ENCODE measurements around the gene CGB2.
"Not testable (repeated sequence)": the region's sequence is repeated elsewhere in the genome, so short reads cannot be mapped to it uniquely, and the experiment has no call there.

GRCh38 chr19:49074869-49075268 is 43.2 kb downstream of the CGB2 start:
- TF ChIP-seq ELF4 (IDR thresholded peaks at IDR 0.05); BHLHE40 (IDR thresholded peaks at IDR 0.05; ENCODE audit: borderline replicate concordance); SP1 (IDR thresholded peaks at IDR 0.05): not testable (repeated sequence)

All from HEK293T (cell line).